ENCODE measurements around the gene SLC22A15.
"Not testable (repeated sequence)": the region's sequence is repeated elsewhere in the genome, so short reads cannot be mapped to it uniquely, and the experiment has no call there.

GRCh38 chr1:115971778-115972177 is 4.5 kb upstream of the SLC22A15 start:
- not testable (repeated sequence) for TF ChIP-seq CTCF (tag by site-specific recombination; IDR thresholded peaks at IDR 0.05); ZNF324 (tag by site-specific recombination; IDR thresholded peaks at IDR 0.05); ZBTB17 (tag by site-specific recombination; IDR thresholded peaks at IDR 0.05); ZNF76 (tag by site-specific recombination; IDR thresholded peaks at IDR 0.05; ENCODE audit: borderline replicate concordance, low read depth); ZNF549 (tag by site-specific recombination; IDR thresholded peaks at IDR 0.05); YY1 (tag by site-specific recombination; IDR thresholded peaks at IDR 0.05); HOXA7 (CRISPR knock-in tag; IDR thresholded peaks at IDR 0.05; ENCODE audit: borderline replicate concordance); WT1 (tag by site-specific recombination; IDR thresholded peaks at IDR 0.05); SETDB1 (IDR thresholded peaks at IDR 0.05; ENCODE audit: insufficient read length, low read length)
- TF ChIP-seq ZBTB21 (tag by site-specific recombination; IDR thresholded peaks at IDR 0.05) (peak; percentile 81), ZNF426 (tag by site-specific recombination; IDR thresholded peaks at IDR 0.05) (peak; percentile 100), ZNF530 (tag by site-specific recombination; IDR thresholded peaks at IDR 0.05; ENCODE audit: low read depth) (peak; percentile 82; the same call in 1 of the 2 replicates), ZBTB8A (tag by site-specific recombination; IDR thresholded peaks at IDR 0.05) (peak; percentile 93), ZNF558 (tag by site-specific recombination; IDR thresholded peaks at IDR 0.05) (peak; percentile 92)
